GM12891 (cell line): ENCODE data around the gene DYNLT2.
"Not testable (repeated sequence)": the region's sequence is repeated elsewhere in the genome, so short reads cannot be mapped to it uniquely, and the experiment has no call there.

Source experiments
- DNase-seq: peaks from one replicate; pipeline ENCODE4 v3.0.0; 2011; ENCODE audit warnings: low spot score; ENCODE audit not compliant: insufficient read length
- FAIRE-seq: peaks from 2 replicates; lab custom pipeline; 2011; peaks lifted over from hg19 to GRCh38; lab: Jason Lieb, UNC
- PAX5 ChIP-seq: IDR thresholded peaks from 2 replicates; pipeline ENCODE4 v1.6.1; 2011; ENCODE audit warnings: low read length, moderate library complexity, mild to moderate bottlenecking; ENCODE audit not compliant: insufficient read depth, severe bottlenecking
- POLR2A ChIP-seq: IDR thresholded peaks from 2 replicates; pipeline ENCODE4 v1.6.1; 2011; ENCODE audit warnings: low read depth, low read length, control low read depth
- POLR2AphosphoS5 ChIP-seq: IDR thresholded peaks from 2 replicates; pipeline ENCODE4 v1.6.1; 2011; ENCODE audit warnings: low read depth, low read length, control low read depth
- POU2F2 ChIP-seq: IDR thresholded peaks from 2 replicates; pipeline ENCODE4 v1.6.1; 2011; ENCODE audit warnings: low read depth, mild to moderate bottlenecking, control low read depth, low read length, moderate library complexity
- SPI1 ChIP-seq: IDR thresholded peaks from 2 replicates; pipeline ENCODE4 v1.6.1; 2011; ENCODE audit warnings: low read depth, low read length, control low read depth
- TAF1 ChIP-seq: IDR thresholded peaks from 2 replicates; pipeline ENCODE4 v1.6.1; 2011; ENCODE audit warnings: low read depth, low read length, control low read depth

DYNLT2 gene

DNA sequence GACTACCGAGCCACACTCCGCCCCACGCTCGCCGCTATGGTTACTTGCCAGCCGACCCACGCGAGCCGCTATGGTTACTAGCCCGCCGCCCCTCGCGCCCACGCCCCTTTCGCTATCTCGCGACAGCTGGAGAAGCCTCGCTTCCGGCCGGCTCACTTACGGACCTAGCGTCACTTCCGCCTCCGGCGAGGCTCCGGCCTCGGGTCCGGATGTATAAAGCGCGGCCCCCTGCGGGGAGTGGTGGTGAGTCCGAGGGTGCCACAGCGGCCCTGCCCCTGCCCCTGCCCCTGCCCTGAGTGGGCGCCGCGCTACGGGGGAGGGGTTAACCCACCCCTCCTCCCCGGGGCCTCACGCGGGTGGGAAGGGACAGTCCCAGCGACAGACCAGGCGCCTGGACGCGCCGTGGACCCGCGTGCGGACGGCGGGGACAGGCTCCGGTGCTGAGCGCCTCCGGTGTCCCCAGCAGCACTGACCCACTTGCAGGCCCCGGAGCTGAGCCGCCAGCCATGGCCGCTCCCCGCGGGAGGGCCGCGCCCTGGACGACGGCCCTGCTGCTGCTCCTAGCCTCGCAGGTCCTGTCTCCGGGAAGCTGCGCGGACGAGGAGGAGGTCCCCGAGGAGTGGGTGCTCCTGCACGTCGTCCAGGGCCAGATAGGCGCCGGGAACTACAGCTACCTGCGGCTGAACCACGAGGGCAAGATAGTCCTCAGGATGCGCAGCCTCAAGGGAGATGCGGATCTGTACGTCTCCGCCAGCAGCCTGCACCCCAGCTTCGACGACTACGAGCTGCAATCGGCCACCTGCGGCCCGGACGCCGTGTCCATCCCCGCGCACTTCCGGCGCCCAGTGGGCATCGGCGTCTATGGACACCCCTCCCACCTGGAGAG lies 49.2 kb downstream of the DYNLT2 start, which contains the start of the genes C6orf120 and WDR27:
Gene C6orf120, plus strand, starts transcription at position 173 of the 886 bp plus-strand sequence. Its CDS starts 334 bp downstream, at position 507.
Gene WDR27, minus strand, starts transcription at position 76 of the 886 bp plus-strand sequence. CDS start 13,024 bp downstream, outside the sequence.
- DNase-seq (peak; percentile 92), FAIRE-seq (peak; percentile 98)
- TF ChIP-seq PAX5 (no peak), TAF1 (peak; percentile 59), SPI1 (0 out of 2 replicates have a peak, but pooled peaks have one; percentile 24), POLR2AphosphoS5 (peak; percentile 91), POLR2A (peak; percentile 88)

DNA sequence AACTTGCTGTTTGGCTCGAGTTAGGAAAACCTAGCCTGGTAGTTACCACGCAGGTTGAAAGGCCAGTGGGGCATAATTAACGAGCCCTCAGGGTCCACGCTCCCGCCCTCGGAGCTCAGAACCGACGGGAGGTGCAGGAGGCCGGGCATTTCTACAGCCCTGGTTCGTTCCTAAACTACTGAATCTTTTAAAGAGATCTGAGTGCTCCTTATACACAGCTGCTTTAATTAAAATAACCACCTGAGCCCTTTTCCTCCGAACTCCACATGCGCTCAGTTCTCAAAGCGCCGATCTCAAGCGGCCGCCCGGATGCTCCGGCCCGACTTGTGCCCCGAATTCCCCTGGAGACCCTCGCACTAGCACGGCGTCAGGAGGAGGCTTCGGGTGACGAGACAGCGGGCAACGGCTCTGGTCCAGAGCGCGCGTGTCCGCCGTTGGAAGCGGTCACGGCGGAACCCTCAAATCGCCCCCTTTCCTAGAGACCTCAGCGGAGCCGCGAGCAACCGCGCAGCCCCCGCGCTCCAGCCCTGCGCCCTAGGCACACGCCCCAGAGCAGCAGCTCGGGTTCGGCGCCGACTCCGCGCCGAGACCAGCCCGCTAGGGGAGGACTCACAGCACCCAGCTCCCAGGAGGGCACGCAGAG lies 49.9 kb downstream of the DYNLT2 start:
- FAIRE-seq (no peak), DNase-seq (no peak)
- TF ChIP-seq POLR2A (no peak), POLR2AphosphoS5 (no peak), TAF1 (no peak), PAX5 (no peak), POU2F2 (no peak), SPI1 (no peak)

DNA sequence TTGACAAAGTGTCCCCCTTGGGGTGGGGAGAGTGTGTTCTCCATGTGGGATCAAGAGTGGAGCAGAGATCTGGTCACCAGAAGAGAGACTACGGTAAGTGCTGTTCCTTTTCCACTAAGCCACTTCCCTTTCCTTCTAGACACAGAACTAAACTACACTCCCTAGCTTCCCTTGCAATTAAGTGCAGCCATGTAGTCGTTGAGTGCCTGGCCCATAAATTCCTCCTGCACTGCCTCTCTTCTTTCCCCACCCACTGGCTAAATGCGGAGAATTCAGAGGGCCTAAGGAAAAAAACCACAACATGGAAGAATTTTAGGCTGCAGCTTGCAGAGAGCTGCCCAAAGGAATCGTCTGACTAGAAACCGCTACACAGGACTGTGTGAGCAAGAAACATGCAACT lies 51.1 kb downstream of the DYNLT2 start:
- no peak for FAIRE-seq
- no peak for TF ChIP-seq SPI1
- TF ChIP-seq POU2F2 = no peak
- no peak for TF ChIP-seq POLR2AphosphoS5
- TF ChIP-seq POLR2A = no peak
- no peak for TF ChIP-seq TAF1
- no peak for TF ChIP-seq PAX5

DNA sequence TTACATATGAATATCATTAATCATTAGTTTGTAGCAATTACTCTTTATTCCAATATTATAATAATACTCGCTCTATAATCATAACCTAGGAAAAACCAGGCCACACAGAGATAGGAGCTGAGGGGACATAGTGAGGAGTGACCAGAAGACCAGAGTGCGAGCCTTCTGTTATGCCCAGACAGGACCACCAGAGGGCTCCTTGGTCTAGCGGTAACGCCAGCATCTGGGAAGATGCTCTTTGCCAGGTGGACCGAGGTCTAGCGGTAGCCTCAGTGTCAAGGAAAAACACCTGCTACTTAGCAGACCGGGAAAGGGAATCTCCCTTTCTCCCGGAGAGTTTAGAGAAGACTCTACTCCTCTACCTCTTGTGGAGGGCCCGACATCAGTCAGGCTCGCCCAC lies 54.3 kb downstream of the DYNLT2 start:
- DNase-seq, FAIRE-seq: not testable (repeated sequence)

More for the DNA sequence above, 51.1 kb downstream of the DYNLT2 start:
- no peak for DNase-seq

DNA sequence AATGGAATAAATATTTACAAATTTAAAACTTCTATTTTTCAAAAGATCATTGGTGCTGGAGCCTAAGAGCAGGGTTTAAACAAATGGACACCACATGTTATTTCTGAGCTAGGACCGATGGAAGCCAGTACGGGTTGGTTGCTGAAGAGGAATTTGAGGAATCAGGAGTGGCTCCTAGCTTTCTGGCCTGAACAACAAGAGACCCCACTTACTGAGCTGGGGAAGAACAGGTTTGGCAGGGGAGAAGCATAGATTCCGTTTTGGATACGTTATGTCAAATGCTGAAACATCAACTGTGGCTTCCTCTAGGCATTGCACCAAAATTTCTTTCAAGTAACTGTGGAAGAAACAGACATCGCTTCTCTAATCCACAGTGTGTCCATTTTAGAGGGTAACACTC lies 56.2 kb downstream of the DYNLT2 start:
- DNase-seq = no peak
- no peak for FAIRE-seq
- TF ChIP-seq TAF1 (no peak), POLR2AphosphoS5 (no peak), SPI1 (no peak), PAX5 (no peak), POLR2A (no peak), POU2F2 (no peak)

DNA sequence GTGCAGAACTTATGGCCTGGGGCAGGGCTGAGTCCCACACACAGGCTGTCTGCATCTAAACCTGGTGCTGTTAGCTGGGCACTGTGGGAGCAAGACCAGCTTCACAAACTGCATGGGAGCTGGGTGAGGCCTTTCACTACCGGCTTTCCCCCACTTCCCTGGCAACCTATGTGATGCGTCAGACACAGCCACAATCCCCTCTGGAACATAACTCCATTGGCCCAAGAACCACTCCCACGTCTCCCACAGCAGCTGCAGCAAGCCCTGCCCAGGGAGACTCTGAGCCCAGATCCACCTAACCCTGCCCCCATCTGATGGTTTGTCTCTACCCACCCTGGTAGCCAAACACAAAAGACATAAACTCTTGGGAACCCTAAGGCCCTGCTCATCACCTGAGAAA lies 58.9 kb downstream of the DYNLT2 start:
- DNase-seq = no peak
- no peak for TF ChIP-seq POU2F2
- no peak for TF ChIP-seq SPI1
- TF ChIP-seq POLR2AphosphoS5 = no peak
- no peak for TF ChIP-seq TAF1
- no peak for TF ChIP-seq PAX5
- no peak for TF ChIP-seq POLR2A
- FAIRE-seq = no peak

DNA sequence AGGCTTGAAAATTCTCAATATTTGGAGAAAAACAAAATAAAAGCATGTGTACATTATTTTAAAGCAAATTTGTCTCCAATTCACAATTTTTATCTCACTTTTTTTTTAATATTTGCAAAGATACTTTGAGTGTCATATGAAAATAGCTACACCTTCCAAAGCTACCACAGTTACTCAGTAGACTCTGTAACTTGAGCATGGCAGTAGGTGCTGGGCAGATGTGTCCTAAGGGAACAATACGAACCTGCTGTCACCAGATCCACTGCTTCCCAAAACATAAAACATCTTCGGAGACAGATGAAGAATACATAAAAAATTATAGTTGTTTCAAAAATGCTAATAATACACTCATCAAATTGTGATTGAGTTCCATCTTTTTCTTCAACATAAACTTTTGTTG lies 60.1 kb downstream of the DYNLT2 start:
- TF ChIP-seq POLR2AphosphoS5 = no peak
- DNase-seq (no peak), FAIRE-seq (no peak)
